ENCODE data around the gene PCDHGB4.
A peak's percentile ranks its signal among the peaks of the same experiment; 100 is the strongest.
"Not testable (repeated sequence)": the region's sequence is repeated elsewhere in the genome, so short reads cannot be mapped to it uniquely, and the experiment has no call there.

PCDHGB4 gene

DNA sequence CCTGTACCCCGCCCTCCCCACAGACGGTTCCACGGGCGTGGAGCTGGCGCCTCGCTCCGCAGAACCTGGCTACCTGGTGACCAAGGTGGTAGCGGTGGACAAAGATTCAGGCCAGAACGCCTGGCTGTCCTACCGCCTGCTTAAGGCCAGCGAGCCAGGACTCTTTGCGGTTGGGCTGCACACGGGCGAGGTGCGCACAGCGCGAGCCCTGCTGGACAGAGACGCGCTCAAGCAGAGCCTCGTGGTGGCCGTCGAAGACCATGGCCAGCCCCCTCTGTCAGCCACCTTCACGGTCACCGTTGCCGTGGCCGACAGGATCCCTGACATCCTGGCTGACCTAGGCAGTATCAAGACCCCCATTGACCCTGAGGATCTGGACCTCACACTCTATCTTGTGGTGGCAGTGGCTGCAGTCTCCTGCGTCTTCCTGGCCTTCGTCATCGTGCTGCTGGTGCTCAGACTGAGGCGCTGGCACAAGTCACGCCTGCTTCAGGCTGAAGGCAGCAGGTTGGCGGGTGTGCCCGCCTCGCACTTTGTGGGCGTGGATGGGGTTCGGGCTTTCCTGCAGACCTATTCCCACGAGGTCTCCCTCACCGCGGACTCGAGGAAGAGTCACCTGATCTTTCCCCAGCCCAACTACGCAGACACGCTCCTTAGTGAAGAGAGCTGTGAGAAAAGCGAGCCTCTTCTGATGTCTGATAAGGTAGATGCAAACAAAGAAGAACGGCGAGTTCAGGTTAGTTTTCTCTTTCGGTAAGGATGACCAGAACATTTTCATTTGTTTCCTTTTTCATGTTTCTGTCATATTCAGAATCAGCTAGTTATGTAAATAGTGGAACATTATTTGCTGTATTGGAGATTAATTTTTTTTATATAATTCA lies 21.2 kb upstream of the PCDHGB4 start:
- DNase-seq (ENCODE audit: low read depth), result no peak

GRCh38 chr5:141369994-141370848 lies 17.3 kb upstream of the PCDHGB4 start, which contains the start of gene PCDHGB3:
TSS of gene PCDHGB3 (plus strand) at chr5:141370242. CDS start at chr5:141370395, 153 bp downstream.
- no peak for DNase-seq (ENCODE audit: low read depth)

DNA sequence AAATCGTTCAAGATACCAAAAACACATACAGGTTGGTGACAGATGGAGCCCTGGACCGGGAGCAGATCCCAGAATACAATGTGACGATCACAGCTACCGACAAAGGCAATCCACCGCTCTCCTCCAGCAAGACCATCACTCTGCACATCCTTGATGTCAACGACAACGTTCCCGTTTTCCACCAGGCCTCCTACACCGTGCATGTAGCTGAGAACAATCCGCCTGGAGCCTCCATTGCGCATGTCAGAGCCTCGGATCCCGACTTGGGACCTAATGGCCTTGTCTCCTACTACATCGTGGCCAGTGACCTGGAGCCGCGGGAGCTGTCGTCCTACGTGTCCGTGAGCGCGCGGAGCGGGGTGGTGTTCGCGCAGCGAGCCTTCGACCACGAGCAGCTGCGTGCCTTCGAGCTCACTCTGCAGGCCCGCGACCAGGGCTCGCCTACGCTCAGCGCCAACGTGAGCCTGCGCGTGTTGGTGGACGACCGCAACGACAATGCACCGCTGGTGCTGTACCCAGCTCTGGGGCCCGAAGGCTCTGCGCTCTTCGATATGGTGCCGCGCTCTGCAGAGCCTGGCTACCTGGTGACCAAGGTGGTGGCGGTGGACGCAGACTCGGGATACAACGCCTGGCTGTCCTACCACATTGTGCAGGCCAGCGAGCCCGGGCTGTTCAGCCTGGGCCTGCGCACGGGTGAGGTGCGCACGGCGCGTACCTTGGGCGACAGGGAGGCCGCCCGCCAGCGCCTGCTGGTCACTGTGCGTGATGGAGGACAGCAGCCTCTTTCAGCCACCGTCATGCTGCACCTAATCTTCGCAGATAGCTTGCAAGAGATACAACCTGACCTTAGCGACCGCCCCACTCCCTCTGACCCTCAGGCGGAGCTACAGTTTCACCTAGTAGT lies 15.7 kb upstream of the PCDHGB4 start:
- DNase-seq (ENCODE audit: low read depth), result no peak

DNA sequence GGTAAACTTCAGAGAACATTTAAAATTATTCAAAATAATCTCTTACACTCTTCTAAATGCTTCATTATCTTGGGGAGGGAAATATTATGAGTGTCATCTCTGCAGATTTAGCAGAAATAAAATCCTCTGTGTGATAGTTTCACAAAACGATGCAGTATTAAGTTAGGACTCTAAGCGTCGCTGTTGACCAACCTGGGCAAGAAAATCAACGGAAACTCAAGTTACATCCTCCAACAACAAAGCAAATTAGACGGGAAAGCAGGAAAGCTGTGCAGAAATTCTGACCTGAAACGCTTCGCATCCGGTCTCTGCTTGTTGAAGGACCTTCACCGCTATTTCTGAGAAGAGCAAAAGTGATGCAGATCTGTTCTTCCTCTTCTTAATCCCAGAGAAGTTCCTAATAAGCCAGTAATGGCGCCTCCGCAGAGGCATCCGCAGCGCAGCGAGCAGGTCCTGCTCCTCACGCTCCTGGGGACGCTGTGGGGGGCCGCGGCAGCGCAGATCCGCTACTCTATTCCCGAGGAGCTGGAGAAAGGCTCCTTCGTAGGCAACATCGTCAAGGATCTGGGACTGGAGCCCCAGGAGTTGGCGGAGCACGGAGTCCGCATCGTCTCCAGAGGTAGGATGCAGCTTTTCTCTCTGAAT lies 13.7 kb upstream of the PCDHGB4 start, which contains the start of gene PCDHGA6:
Gene PCDHGA6 (plus strand): TSS at position 219 of the 645 bp plus-strand sequence. CDS start 193 bp downstream, at position 412.
- no peak for DNase-seq (ENCODE audit: low read depth)

- DNase-seq (ENCODE audit: low read depth), result no peak
Observed at GRCh38 chr5:141374627-141375026, 12.9 kb upstream of the PCDHGB4 start.

DNA sequence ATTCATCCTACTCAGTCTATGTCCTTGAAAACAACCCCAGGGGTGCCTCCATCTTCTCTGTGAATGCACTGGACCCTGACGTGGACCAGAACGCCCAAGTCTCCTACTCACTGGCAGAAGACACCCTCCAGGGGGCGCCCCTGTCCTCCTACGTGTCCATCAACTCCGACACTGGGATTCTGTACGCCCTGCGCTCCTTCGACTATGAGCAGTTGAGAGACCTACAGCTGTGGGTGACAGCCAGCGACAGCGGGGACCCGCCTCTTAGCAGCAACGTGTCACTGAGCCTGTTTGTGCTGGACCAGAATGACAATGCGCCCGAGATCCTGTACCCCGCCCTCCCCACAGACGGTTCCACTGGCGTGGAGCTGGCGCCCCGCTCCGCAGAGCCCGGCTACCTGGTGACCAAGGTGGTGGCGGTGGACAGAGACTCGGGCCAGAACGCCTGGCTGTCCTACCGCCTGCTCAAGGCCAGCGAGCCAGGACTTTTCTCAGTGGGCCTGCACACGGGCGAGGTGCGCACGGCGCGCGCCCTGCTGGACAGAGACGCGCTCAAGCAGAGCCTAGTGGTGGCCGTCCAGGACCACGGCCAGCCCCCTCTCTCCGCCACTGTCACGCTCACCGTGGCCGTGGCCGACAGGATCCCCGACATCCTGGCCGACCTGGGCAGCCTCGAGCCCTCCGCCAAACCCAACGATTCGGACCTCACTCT lies 11.9 kb upstream of the PCDHGB4 start:
- DNase-seq (ENCODE audit: low read depth), result not testable (repeated sequence)

DNA sequence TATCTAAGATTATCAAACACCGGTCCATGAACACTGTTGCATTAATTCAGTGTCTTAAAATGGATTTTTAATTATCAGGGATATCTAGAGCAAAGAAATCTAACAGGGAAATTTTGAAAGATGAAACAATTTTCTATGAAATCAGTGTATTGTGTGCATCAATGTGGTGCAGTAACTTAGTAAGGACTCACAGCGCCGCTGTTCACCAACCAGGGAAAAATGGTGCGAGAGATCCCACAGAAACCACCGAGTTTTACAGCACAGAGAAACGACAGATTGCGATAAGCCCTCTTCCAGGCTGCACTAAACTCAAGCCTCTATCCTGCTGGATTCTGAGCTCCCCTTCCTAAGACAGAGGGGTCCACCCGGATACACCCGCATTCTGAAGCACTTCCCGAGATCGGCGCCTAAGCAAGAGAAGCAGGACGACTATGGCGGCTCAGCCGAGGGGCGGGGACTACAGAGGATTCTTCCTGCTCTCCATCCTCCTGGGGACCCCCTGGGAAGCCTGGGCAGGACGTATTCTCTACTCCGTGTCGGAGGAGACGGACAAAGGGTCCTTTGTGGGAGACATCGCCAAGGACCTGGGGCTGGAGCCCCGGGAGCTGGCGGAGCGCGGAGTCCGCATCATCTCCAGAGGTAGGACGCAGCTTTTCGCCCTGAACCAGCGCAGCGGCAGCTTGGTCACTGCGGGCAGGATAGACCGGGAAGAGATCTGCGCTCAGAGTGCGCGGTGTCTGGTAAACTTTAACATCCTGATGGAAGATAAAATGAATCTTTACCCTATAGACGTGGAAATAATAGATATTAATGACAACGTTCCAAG lies 4.8 kb upstream of the PCDHGB4 start, which contains the start of gene PCDHGA7:
Gene PCDHGA7 (plus strand): TSS at position 274 of the 826 bp plus-strand sequence. CDS start 158 bp downstream, at position 432.
- DNase-seq (ENCODE audit: low read depth), result no peak

DNA sequence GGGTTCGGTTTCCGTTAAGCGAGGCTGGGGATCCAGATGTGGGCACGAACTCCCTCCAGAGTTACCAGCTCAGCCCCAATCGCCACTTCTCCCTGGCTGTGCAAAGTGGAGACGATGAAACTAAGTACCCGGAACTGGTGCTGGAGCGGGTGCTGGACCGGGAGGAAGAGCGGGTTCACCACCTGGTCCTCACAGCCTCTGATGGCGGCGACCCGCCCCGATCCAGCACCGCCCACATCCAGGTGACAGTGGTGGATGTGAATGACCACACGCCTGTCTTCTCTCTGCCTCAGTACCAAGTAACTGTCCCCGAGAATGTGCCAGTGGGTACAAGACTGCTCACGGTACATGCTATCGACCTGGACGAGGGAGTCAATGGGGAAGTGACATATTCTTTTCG lies 4.2 kb upstream of the PCDHGB4 start:
- no peak for DNase-seq (ENCODE audit: low read depth)

GRCh38 chr5:141384471-141385267 lies 2.8 kb upstream of the PCDHGB4 start:
- DNase-seq (ENCODE audit: low read depth), result no peak

GRCh38 chr5:141388661-141389060 lies 1.2 kb downstream of the PCDHGB4 start:
- no peak for DNase-seq (ENCODE audit: low read depth)

- DNase-seq (ENCODE audit: low read depth), result no peak
Observed at GRCh38 chr5:141389153-141390042, 1.9 kb downstream of the PCDHGB4 start.

DNA sequence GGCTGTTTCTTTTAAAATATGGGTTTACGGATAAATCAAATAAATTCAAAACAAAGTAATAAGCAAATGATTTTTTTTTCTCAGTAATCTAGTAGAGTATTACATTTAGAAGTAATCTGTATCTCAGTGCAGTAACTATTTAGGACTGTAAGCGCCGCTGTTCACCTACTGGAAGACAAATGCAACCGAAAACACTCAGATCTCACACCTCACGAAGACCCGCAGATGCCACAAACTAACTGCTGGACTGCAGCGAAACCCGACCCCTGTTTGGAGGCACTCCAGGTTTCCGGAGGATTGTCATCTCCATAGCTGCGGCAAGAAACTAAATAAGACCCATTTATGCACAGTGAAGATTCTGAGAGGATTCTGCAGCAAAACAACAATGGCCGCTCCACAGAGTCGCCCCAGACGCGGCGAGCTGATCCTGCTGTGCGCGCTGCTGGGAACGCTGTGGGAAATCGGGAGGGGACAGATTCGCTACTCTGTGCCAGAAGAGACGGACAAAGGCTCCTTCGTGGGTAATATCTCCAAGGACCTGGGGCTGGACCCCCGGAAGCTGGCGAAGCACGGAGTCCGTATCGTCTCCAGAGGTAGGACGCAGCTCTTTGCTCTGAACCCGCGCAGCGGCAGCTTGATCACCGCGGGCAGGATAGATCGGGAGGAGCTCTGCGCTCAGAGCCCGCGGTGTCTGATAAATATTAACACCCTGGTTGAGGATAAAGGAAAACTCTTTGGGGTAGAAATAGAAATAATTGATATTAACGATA lies 5.1 kb downstream of the PCDHGB4 start, which contains the start of gene PCDHGA8:
Gene PCDHGA8 (plus strand): TSS at position 205 of the 770 bp plus-strand sequence. CDS start 181 bp downstream, at position 386.
- no peak for DNase-seq (ENCODE audit: low read depth)

DNA sequence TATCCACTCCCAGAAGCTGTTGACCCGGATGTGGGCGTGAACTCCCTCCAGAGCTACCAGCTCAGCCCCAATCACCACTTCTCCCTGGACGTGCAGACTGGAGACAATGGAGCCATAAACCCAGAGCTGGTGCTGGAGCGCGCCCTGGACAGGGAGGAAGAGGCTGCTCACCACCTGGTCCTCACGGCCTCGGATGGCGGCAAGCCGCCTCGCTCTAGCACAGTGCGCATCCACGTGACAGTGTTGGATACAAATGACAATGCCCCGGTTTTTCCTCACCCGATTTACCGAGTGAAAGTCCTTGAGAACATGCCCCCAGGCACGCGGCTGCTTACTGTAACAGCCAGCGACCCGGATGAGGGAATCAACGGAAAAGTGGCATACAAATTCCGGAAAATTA lies 5.8 kb downstream of the PCDHGB4 start:
- no peak for DNase-seq (ENCODE audit: low read depth)

GRCh38 chr5:141394401-141395187 lies 7.1 kb downstream of the PCDHGB4 start:
- not testable (repeated sequence) for DNase-seq (ENCODE audit: low read depth)

- peak; percentile 40 for DNase-seq (ENCODE audit: low read depth)
Observed at GRCh38 chr5:141397756-141398551, 10.5 kb downstream of the PCDHGB4 start, which contains the start of gene PCDHGB5. TSS of gene PCDHGB5 (plus strand) at chr5:141397947. CDS start at chr5:141398128, 181 bp downstream.
